ENCODE measurements around the gene APBA2. TPM values are rescaled to one million over a fixed set of nuclear protein-coding genes. Genes with fewer than 3 reads are reported as not detected.

The APBA2 gene
- total and polyA plus RNA-seq, 10 of the 15 experiments (the other 5 are each of a cell fraction or from before 2014, with no cell fraction given): 0.06 to 0.26 (median 0.07) TPM; not detected in 7

DNA sequence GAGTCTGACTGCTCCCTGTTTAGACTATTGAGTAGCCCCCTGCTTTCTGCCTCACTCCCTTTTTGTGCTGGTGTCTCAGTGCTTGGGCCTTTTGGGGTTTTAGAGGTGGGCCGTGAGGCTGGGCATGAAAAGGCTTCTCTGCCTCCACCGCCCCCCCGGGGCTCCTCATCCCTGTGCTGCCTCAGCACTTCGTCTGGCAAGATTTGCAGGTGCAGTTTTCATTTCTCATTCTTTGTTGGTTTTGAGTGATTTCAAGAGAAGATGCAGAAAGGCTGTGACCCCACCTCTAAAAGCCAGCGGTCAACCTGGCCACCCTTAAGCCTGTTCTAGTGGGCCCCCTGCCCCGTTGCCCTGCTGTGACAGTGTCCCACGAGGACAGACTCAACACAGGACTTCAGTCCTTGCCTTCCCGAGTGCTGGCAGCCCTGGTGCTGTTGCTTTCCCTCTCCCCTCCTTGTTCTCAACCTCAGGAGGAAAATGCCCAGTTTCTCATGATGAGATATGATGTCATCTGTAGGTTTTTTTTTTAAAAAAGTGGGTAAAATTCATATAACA lies 38.0 kb downstream of the APBA2 start:
- no peak for ATAC-seq
- in situ Hi-C loops (cut with MboI): no loop called here
- H3K27me3 ChIP-seq (replicated peaks in 1 of 2; ENCODE audit: control insufficient read depth in 2 of 2, insufficient read depth in 2 of 2, low read length in 1 of 2): no peaks in the 10 kb centered on the region; a peak in 1 of 4 replicates
- no peak overlapping the region for H3K27ac ChIP-seq (ENCODE audit: control insufficient read depth, insufficient read depth)
- no peak overlapping the region for H2AFZ ChIP-seq (ENCODE audit: control insufficient read depth, low read depth, low read length)
- DNase-seq (ENCODE audit: low read depth, low spot score): no peak
- H3K9ac ChIP-seq (ENCODE audit: control insufficient read depth, insufficient read depth, low read length): no peak overlapping the region
- no peak for FAIRE-seq
- no peak overlapping the region for H3K4me3 ChIP-seq
- CTCF ChIA-PET: no interaction called here
- H3K4me2 ChIP-seq (ENCODE audit: control insufficient read depth, insufficient read depth): no peak overlapping the region
- H3K36me3 ChIP-seq (ENCODE audit: control insufficient read depth in 2 of 2, insufficient read depth in 2 of 2, low read length in 1 of 2): no peaks in the 10 kb centered on the region
- no peaks in the 10 kb centered on the region for H3K4me1 ChIP-seq (ENCODE audit: control insufficient read depth, insufficient read depth, low read length)
- intact Hi-C loops (cut with micrococcal nuclease; ENCODE audit: unreplicated experiment): no loop called here
- TF ChIP-seq ZBTB40 (IDR thresholded peaks at IDR 0.05; ENCODE audit: borderline replicate concordance): no peak
- TF ChIP-seq ZZZ3 (IDR thresholded peaks at IDR 0.05; ENCODE audit: control insufficient read depth, insufficient read length, low read depth): no peak
- TF ChIP-seq, protein P1, sequence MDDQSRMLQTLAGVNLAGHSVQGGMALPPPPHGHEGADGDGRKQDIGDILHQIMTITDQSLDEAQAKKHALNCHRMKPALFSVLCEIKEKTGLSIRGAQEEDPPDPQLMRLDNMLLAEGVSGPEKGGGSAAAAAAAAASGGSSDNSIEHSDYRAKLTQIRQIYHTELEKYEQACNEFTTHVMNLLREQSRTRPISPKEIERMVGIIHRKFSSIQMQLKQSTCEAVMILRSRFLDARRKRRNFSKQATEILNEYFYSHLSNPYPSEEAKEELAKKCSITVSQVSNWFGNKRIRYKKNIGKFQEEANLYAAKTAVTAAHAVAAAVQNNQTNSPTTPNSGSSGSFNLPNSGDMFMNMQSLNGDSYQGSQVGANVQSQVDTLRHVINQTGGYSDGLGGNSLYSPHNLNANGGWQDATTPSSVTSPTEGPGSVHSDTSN (IDR thresholded peaks at IDR 0.05; ENCODE audit: insufficient replicate concordance, low read depth, low read length): no peak
- TF ChIP-seq BRCA1 (IDR thresholded peaks at IDR 0.05; ENCODE audit: low read depth, low read length): no peak
- TF ChIP-seq, protein P2, sequence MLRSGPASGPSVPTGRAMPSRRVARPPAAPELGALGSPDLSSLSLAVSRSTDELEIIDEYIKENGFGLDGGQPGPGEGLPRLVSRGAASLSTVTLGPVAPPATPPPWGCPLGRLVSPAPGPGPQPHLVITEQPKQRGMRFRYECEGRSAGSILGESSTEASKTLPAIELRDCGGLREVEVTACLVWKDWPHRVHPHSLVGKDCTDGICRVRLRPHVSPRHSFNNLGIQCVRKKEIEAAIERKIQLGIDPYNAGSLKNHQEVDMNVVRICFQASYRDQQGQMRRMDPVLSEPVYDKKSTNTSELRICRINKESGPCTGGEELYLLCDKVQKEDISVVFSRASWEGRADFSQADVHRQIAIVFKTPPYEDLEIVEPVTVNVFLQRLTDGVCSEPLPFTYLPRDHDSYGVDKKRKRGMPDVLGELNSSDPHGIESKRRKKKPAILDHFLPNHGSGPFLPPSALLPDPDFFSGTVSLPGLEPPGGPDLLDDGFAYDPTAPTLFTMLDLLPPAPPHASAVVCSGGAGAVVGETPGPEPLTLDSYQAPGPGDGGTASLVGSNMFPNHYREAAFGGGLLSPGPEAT (IDR thresholded peaks at IDR 0.05; ENCODE audit: low read depth): no peak
- no peaks in the 10 kb centered on the region for H3K9me3 ChIP-seq (replicated peaks; ENCODE audit: control insufficient read depth, insufficient read depth, low read length)
- POLR2A ChIA-PET: no interaction called here
- BruUV-seq (replicated peaks): no TSS peak
- WGBS (ENCODE audit: insufficient coverage, insufficient replicate concordance, low lambda C conversion rate, missing lambda C conversion rate): 1% methylated on average over 8 of the region's 8 CpGs
- H3K79me2 ChIP-seq (ENCODE audit: control insufficient read depth, insufficient read depth, low read length): no peaks in the 10 kb centered on the region
- RAD21 ChIA-PET (ENCODE audit: unreplicated experiment): no interaction called here
- SMC1A ChIA-PET (ENCODE audit: uncharacterized antibody, unreplicated experiment): no interaction called here
- H4K20me1 ChIP-seq (ENCODE audit: control insufficient read depth, insufficient read depth): no peaks in the 10 kb centered on the region
